ENCODE measurements around the gene HOXB8.

- TF ChIP-seq CTCF (IDR thresholded peaks at IDR 0.05), result no peak
- TF ChIP-seq POLR2AphosphoS5 (IDR thresholded peaks at IDR 0.05), result no peak
These were observed 25.7 kb upstream of the HOXB8 start for GRCh38 chr17:48640858-48641180.

All from breast epithelium (tissue), 3 donors.